ENCODE measurements around the gene ADGRL4.

GRCh38 chr1:79037085-79037484 lies 30.6 kb upstream of the ADGRL4 start:
- TF ChIP-seq, protein P1, sequence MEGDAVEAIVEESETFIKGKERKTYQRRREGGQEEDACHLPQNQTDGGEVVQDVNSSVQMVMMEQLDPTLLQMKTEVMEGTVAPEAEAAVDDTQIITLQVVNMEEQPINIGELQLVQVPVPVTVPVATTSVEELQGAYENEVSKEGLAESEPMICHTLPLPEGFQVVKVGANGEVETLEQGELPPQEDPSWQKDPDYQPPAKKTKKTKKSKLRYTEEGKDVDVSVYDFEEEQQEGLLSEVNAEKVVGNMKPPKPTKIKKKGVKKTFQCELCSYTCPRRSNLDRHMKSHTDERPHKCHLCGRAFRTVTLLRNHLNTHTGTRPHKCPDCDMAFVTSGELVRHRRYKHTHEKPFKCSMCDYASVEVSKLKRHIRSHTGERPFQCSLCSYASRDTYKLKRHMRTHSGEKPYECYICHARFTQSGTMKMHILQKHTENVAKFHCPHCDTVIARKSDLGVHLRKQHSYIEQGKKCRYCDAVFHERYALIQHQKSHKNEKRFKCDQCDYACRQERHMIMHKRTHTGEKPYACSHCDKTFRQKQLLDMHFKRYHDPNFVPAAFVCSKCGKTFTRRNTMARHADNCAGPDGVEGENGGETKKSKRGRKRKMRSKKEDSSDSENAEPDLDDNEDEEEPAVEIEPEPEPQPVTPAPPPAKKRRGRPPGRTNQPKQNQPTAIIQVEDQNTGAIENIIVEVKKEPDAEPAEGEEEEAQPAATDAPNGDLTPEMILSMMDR (IDR thresholded peaks at IDR 0.05; ENCODE audit: insufficient read depth, low read length, poor library complexity, severe bottlenecking): no peak
- TF ChIP-seq EZH2phosphoT487 (conservative IDR thresholded peaks at IDR 0.05; ENCODE audit: low read length): no peak
